Caki2 (cell line): ENCODE data around the gene GRK1. TPM values are rescaled to one million over a fixed set of nuclear protein-coding genes. Genes with fewer than 3 reads are reported as not detected.

Source experiments
- DNase-seq: peaks from one replicate; pipeline ENCODE4 v3.0.0-alpha.2; 2015; ENCODE audit warnings: low read depth
- in situ Hi-C: cut with HindIII; loops from 2 replicates; pipeline ENCODE4 v1.10.0; 2016; ENCODE audit warnings: low sequenced_read_pairs, low pct_unique_long_range_greater_than_20kb, mixed read lengths
- total RNA-seq: library from RNA; depleted of rRNA; stranded (reverse); fragments of >200 nt; shearing (Covaris generic); gene quantifications from 2 replicates; pipeline ENCODE4 v1.2.3, GENCODE V29; 2014; ENCODE audit warnings: low replicate concordance; rRNA removed

Gene GRK1
- total RNA-seq, 1 experiment from 2014 or later, result not detected

GRCh38 chr13:113776231-113777125 is 109.5 kb downstream of the GRK1 start:
- in situ Hi-C loops, result no loop called here
- no peak for DNase-seq

- DNase-seq, result no peak
- in situ Hi-C loops, result no loop called here
Observed at GRCh38 chr13:113777311-113778260, 110.6 kb downstream of the GRK1 start.

GRCh38 chr13:113781571-113781970 is 114.6 kb downstream of the GRK1 start:
- DNase-seq, result no peak
- in situ Hi-C loops, result no loop called here

GRCh38 chr13:113782472-113782871 is 115.5 kb downstream of the GRK1 start:
- no peak for DNase-seq
- in situ Hi-C loops, result no loop called here

GRCh38 chr13:113783200-113783881 is 116.3 kb downstream of the GRK1 start:
- no peak for DNase-seq
- in situ Hi-C loops, result no loop called here

- in situ Hi-C loops, result no loop called here
- no peak for DNase-seq
Observed at GRCh38 chr13:113783966-113784644, 117.1 kb downstream of the GRK1 start.

GRCh38 chr13:113784645-113785024 is 117.6 kb downstream of the GRK1 start:
- no peak for DNase-seq
- in situ Hi-C loops, result no loop called here

- DNase-seq, result peak; percentile 78
- in situ Hi-C loops, result no loop called here
Observed at GRCh38 chr13:113785051-113786010, 118.3 kb downstream of the GRK1 start.

- DNase-seq, result no peak
- in situ Hi-C loops, result no loop called here
Observed at GRCh38 chr13:113786262-113786841, 119.3 kb downstream of the GRK1 start.

Other genes starting within 250 kb of the GRK1 start
- 21.4 and 28.4 TPM in 2 replicates for gene ADPRHL1, start 213.7 kb upstream of the GRK1 start, total RNA-seq
- 0.78 and 4.1 TPM in 2 replicates for gene DCUN1D2, start 176.5 kb upstream of the GRK1 start, total RNA-seq
- 16.8 and 20.8 TPM in 2 replicates for gene TFDP1, start 82.5 kb upstream of the GRK1 start, total RNA-seq
- not detected in 2 replicates for gene ATP4B, start 9.0 kb upstream of the GRK1 start, total RNA-seq
- 0.09 TPM in 1 of 2 replicates, not detected in the other for gene TMEM255B, start 92.0 kb downstream of the GRK1 start, total RNA-seq
- 25.1 and 29.4 TPM in 2 replicates for gene GAS6, start 196.9 kb downstream of the GRK1 start, total RNA-seq